ENCODE data around the gene OTUD4.

Gene OTUD4

GRCh38 chr4:145098675-145099037 is 81.7 kb downstream of the OTUD4 start:
- peak in 1 of 2 donors; percentile 23 for DNase-seq
- Histone ChIP-seq H3K36me3 (peaks cover 11 to 20% (median 12%) of the 10 kb centered on the region in 3 donors), H3K27ac (peak overlapping the region; percentile 89), H3K27me3 (no peaks in the 10 kb centered on the region), H3K4me1 (peaks cover 0 to 68% (median 17%) of the 10 kb centered on the region in 4 donors), H3K9me3 (peaks cover 0 to 6% (median 0%) of the 10 kb centered on the region in 3 donors), H3K4me3 (peak overlapping the region; percentile 64 to 75)
- no peak for TF ChIP-seq CTCF (IDR thresholded peaks at IDR 0.05)
- intact Hi-C loops (cut with DNase I; ENCODE audit: low total_unique reads), result loop anchor here (5.0 kb wide), 1 partner anchor 1541 kb away; no protein-coding TSS in a partner anchor

DNA sequence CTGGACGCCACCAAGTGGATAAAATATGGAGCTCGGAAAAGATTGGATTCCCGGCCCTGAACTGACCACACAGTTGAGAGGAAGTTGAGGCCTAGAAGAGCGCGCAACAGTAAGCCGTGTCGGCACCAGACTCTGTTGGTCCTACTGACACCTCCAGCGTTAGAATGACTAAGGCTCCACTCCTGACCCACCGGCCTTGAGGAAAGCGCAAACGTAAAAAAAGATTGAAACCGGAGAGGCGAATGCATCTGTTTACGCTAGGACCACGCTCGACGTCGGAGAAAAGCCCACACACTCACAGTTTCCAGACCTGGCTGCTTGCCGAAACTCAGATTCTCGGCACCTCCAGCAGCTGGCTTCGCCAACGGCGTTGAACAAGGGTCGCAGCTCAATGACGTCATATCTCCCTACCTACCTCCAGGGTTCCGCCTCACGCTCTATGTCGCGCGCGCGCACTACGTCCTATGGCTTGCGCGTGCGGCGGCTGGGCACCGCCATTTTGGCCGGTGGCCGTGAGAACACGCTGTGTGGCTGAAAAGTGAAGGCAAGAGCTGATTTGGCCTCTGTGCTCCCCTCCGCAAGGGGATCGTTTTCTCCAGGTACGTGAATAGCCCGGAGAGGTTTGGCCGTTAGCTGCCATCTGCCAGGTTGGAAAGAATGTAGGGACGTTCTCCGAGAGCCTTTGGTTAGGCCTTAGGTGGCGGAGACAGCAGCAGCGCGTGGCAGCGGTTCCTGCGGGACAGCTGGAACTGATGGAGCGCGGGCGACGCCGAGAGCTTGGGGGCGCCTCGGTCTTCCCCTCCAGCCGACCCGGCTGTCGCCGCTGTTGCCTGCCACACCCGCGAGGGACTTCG is 82.3 kb downstream of the OTUD4 start, which contains the start of the genes ABCE1 and ANAPC10:
Gene ABCE1, plus strand, starts transcription at position 491 of the 854 bp plus-strand sequence. CDS start 6,102 bp downstream, outside the sequence.
Gene ANAPC10, minus strand, starts transcription at position 376 of the 854 bp plus-strand sequence. CDS start 2,097 bp downstream, outside the sequence.
- TF ChIP-seq CTCF (IDR thresholded peaks at IDR 0.05), result no peak
- no peaks in the 10 kb centered on the region for H3K27me3 ChIP-seq
- peak within 1 kb of the TSS; percentile 89 for H3K27ac ChIP-seq
- intact Hi-C loops (cut with DNase I; ENCODE audit: low total_unique reads), result loop anchor here (5.0 kb wide), 1 partner anchor 1541 kb away; no protein-coding TSS in a partner anchor
- H3K9me3 ChIP-seq, result peaks cover 0 to 10% (median 0%) of the 10 kb centered on the region in 3 donors
- DNase-seq, result peak; percentile 96
- H3K36me3 ChIP-seq, result peaks cover 17 to 25% (median 18%) of the 10 kb centered on the region in 3 donors
- H3K4me3 ChIP-seq, result peak within 1 kb of the TSS; percentile 64 to 75
- peaks cover 0 to 62% (median 17%) of the 10 kb centered on the region in 4 donors for H3K4me1 ChIP-seq

DNA sequence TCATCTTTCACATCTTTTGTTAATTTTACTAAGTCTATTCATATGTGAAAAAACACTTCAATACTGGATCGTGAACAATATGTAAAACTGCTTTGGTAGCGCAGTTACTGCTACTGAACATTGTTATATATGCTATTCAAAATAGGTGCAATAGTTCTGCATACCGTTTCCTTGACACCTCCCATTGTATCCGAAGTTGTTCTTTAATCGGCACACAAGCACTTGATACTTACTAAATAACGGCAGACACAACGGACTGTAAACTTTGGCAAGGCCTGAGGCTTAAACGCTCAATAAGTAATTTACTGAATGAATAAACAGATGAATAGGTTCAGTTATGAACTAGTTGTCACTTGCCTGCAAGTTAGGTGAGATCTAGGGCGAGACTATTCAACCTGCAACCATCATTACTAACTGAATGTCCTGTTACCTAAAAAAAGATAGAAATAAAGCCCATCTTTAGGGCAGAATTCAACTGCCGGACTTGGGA is 83.0 kb downstream of the OTUD4 start:
- TF ChIP-seq CTCF (IDR thresholded peaks at IDR 0.05), result peak in 1 of 2 experiments; percentile 15
- H3K4me3 ChIP-seq, result peak overlapping the region; percentile 64 to 75
- H3K9me3 ChIP-seq, result peaks cover 0 to 10% (median 0%) of the 10 kb centered on the region in 3 donors
- peak overlapping the region; percentile 89 for H3K27ac ChIP-seq
- intact Hi-C loops (cut with DNase I; ENCODE audit: low total_unique reads), result loop anchor here (5.0 kb wide), 1 partner anchor 1540 kb away; no protein-coding TSS in a partner anchor
- H3K27me3 ChIP-seq, result no peaks in the 10 kb centered on the region
- peaks cover 0 to 55% (median 15%) of the 10 kb centered on the region in 4 donors for H3K4me1 ChIP-seq
- DNase-seq, result no peak
- H3K36me3 ChIP-seq, result peaks cover 24 to 31% (median 25%) of the 10 kb centered on the region in 3 donors

- Histone ChIP-seq H3K36me3 (peaks cover 42 to 56% (median 50%) of the 10 kb centered on the region in 3 donors), H3K9me3 (peaks cover 0 to 10% (median 0%) of the 10 kb centered on the region in 3 donors), H3K4me3 (no peak overlapping the region), H3K4me1 (peaks cover 0 to 22% (median 7%) of the 10 kb centered on the region in 4 donors), H3K27me3 (no peaks in the 10 kb centered on the region), H3K27ac (no peak overlapping the region)
- intact Hi-C loops (cut with DNase I; ENCODE audit: low total_unique reads), result no loop called here
- DNase-seq, result no peak
- no peak for TF ChIP-seq CTCF (IDR thresholded peaks at IDR 0.05)
Observed at GRCh38 chr4:145093638-145094037, 86.8 kb downstream of the OTUD4 start.

GRCh38 chr4:145090380-145090779 is 90.0 kb downstream of the OTUD4 start:
- TF ChIP-seq CTCF (IDR thresholded peaks at IDR 0.05), result no peak
- no peak overlapping the region for H3K27ac ChIP-seq
- H3K36me3 ChIP-seq, result peaks cover 48 to 61% (median 51%) of the 10 kb centered on the region in 3 donors
- intact Hi-C loops (cut with DNase I; ENCODE audit: low total_unique reads), result no loop called here
- H3K4me1 ChIP-seq, result peaks cover 0 to under 1% (median 0%) of the 10 kb centered on the region in 4 donors
- no peak for DNase-seq
- H3K27me3 ChIP-seq, result no peaks in the 10 kb centered on the region
- no peak overlapping the region for H3K4me3 ChIP-seq
- peaks cover 0 to 10% (median 0%) of the 10 kb centered on the region in 3 donors for H3K9me3 ChIP-seq

Data from tibial artery (tissue), 4 donors.